Fibroblast of gingiva (primary cell): ENCODE results near the gene UBXN10.
"Not testable (repeated sequence)": the region's sequence is repeated elsewhere in the genome, so short reads cannot be mapped to it uniquely, and the experiment has no call there.

Experiments
- DNase-seq: peaks from one replicate; pipeline ENCODE4 v3.0.0-alpha.2; 2011; ENCODE audit warnings: low read depth

The UBXN10 gene

GRCh38 chr1:20202166-20202565, 16.3 kb downstream of the UBXN10 start:
- DNase-seq = no peak

- DNase-seq = no peak
These were observed 21.6 kb downstream of the UBXN10 start for GRCh38 chr1:20207546-20207945.

GRCh38 chr1:20209471-20209870, 23.6 kb downstream of the UBXN10 start:
- no peak for DNase-seq

DNA sequence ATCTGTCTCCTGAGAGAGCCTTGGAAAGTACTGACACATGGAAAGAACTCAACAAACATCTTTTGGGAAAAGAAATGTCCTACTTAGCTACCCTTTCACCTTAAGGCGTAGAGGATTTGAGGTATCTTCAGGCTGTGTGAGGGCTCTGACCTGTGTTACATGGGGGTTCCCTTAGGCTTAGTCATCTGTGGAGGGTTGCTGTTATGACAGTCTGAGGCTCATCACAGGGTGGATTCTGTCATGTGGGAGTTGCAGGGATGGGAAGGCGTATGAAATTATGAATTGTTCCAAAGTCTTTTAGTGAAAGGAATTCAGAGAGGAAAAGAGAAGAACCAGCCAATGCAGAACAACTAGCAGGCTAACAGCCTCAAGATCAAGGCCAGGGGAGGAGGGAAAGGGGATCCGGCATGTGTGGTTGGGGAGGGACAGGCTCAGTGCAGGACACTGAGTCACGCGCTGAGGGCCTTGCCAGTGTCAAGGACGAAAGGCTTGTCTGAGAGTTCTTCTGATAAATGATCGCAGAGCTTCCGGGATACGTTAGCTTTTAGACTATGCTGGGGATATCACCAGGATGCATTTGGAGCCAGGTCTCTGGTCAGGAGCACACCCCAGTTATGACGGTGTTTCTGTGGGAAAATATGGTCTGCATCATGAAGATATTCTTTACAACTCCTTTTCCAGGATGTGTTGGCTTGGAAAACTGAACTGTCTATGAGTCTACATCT, 25.0 kb downstream of the UBXN10 start:
- DNase-seq = no peak

DNA sequence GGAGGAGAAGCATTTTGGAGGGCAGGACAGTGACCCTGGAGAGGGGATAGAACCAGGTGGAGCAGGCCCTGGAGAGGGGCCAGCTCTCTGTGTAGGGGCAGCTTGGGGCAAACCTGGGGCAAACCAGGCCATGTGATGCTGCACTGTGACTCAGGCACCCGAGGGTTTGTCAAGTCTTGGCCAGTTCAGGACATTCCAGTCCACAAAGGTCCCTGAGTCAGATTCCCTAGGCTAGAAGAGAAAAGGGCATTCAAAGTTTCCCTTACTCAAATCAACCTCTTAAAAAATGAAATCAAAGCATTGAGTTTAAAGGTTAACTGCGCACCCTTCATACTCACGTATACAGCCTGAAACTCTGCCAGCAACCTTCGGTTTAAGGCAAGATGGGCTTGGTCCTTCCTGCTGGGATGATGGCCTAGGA, 25.6 kb downstream of the UBXN10 start:
- peak; percentile 21 for DNase-seq

GRCh38 chr1:20212085-20212684, 26.3 kb downstream of the UBXN10 start:
- DNase-seq = no peak

GRCh38 chr1:20212685-20213331, 26.9 kb downstream of the UBXN10 start:
- peak; percentile 38 for DNase-seq

GRCh38 chr1:20215716-20216115, 29.8 kb downstream of the UBXN10 start:
- no peak for DNase-seq

GRCh38 chr1:20216574-20216973, 30.7 kb downstream of the UBXN10 start:
- DNase-seq = no peak

DNA sequence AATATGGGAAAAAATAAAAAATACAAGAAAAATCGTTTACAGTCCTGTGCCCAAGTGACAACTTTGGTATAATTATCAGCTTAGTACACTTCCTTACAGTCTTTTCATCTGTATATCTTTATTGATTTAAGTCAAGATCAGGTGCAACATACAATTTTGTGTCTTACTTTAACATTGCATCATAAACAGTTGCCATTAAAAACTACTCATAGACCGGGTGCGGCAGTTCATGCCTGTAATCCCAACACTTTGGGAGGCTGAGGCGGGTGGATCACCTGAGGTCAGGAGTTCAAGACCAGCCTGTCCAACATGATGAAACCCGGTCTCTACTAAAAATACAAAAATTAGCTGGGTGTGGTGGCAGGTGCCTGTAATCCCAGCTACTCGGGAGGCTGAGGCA, 33.2 kb downstream of the UBXN10 start:
- DNase-seq = not testable (repeated sequence)

GRCh38 chr1:20220036-20220435, 34.1 kb downstream of the UBXN10 start:
- DNase-seq = no peak

DNA sequence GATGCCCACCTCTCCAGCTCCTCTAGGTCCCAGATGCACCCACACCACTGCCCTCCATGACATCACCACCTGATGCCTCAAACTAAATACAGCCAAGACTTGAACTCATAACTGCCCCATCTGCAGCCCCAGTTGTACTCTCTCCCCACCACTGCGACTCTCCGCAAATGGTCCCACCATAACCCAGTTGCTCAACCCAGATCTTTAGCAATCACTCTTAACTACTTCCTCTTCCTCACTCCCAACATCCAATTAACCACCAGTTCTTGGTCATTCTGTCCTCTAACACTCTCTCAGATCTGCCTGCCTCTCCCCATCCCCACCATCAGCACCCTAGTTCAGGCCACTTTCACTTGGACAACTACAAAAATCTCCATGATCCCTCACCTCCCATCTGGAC, 37.2 kb downstream of the UBXN10 start:
- DNase-seq = no peak

GRCh38 chr1:20223551-20224419, 37.9 kb downstream of the UBXN10 start:
- DNase-seq = no peak

GRCh38 chr1:20224546-20224945, 38.6 kb downstream of the UBXN10 start:
- no peak for DNase-seq

GRCh38 chr1:20227704-20228103, 41.8 kb downstream of the UBXN10 start:
- DNase-seq = no peak

- no peak for DNase-seq
These were observed 42.5 kb downstream of the UBXN10 start for GRCh38 chr1:20228314-20228825.

- DNase-seq = no peak
These were observed 43.3 kb downstream of the UBXN10 start for GRCh38 chr1:20229171-20229570.

DNA sequence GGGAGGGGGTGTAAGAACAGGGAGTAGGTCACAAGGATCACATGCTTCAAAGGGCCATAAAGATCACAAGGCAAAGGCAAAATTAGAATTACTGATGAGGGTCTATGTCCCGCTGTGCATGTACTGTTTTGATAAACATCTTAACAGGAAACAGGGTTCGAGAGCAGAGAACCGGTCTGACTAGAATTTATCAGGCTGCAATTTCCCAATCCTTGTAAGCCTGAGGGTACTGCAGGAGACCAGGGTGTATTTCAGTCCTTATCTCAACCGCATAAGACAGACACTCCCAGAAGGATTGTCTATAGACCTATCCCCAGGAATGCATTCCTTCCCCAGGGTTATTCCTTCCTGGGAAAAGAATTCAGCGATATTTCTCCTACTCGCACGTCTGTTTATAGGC, 46.7 kb downstream of the UBXN10 start:
- not testable (repeated sequence) for DNase-seq

DNA sequence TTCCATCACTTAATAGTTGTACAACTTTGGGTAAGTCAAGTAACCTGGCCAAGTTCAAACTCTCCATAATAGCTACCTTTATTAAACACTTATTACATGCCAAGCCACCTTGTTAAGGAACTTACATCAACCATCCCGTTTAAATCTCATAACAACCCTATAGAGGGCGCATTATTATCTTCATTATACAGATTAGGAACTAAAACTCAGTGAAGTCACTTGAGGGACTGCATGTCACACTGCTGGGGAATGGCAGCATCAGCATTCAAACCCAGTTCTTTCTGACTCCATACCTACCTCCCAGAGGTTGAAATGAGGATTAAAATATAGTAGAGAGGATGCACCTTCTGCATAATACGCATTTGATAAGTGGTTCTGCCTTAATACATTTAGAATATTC, 47.5 kb downstream of the UBXN10 start:
- DNase-seq = no peak

DNA sequence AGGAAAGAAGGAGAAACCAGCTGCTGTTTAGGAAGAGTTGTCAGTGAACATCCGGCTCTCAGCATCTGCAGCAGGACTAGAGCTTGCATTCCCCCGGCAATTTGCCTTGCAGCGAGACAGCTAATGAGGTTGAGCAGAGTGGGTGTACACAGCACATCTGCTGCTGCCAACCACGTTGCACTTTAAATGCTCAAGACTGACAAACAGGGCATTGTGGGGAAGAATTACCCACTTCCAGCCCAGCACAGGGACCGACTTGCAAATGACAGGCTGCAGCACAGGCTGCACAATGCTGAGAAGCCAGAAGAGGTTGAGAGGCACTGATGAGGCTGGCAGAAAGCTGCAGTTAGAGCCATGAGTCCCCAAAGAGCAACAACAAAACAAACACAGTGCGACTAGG, 48.0 kb downstream of the UBXN10 start:
- DNase-seq = no peak

DNA sequence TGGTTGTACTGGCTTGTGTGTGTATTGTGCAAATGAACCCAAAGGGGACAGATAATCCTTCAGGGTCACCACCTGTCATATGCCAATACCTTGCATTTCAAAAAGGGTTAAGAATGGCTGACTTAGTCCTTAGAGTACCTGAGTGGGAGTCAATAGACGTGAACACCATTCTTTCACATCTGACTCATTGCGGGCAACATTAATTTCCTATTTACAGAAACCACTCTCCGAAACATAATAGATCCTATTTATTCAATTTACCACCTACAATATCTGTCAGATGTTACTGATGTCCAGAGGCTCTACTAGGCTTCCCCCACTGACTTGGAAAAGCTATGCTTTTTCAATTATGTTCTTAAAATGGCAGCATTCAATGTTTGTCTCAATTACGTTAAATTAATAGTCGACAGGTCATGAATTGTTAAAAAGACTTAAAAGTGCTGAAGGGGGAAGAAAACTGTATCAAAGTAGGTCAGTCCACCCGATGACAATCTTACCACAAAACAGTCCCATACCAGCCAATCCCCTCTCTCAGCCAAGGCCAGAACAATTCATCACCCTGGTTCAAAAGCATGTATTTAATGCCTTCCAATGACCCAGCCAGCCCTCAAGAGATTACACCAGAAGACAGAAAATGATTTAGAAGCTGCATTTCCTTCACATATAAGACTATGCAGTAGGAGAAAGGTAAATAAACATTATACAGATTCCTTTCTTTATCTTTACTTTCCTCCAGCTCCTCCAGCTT, 49.1 kb downstream of the UBXN10 start:
- DNase-seq = no peak
